GM21619 (cell line): ENCODE results near the gene ACSM5.
"Not testable (repeated sequence)": the region's sequence is repeated elsewhere in the genome, so short reads cannot be mapped to it uniquely, and the experiment has no call there.

Experiments used
- ATAC-seq: cut with Tn5 transposase; IDR thresholded peaks from one replicate; pipeline ENCODE4 v1.9.1; 2021; ENCODE audit not compliant: unreplicated experiment

Gene ACSM5

DNA sequence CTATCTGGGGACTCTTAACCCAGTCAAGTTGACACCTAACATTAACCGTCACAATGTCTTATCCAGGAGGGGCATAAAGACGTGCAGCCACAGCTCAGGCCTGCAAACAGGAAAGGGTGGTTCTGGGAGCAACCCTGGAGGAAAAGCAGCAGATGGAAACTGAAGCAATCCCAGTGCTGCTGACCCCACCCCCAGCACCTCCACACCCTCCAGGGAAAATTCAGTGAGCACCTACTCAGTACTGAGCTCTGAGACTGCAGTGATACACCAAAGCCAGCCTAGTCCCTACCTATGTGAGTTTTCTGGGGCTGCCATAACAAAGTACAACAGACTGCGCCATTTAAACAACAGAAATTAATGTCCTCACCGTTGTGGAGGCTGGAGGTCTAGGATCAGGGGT is 32.5 kb downstream of the ACSM5 start:
- not testable (repeated sequence) for ATAC-seq

DNA sequence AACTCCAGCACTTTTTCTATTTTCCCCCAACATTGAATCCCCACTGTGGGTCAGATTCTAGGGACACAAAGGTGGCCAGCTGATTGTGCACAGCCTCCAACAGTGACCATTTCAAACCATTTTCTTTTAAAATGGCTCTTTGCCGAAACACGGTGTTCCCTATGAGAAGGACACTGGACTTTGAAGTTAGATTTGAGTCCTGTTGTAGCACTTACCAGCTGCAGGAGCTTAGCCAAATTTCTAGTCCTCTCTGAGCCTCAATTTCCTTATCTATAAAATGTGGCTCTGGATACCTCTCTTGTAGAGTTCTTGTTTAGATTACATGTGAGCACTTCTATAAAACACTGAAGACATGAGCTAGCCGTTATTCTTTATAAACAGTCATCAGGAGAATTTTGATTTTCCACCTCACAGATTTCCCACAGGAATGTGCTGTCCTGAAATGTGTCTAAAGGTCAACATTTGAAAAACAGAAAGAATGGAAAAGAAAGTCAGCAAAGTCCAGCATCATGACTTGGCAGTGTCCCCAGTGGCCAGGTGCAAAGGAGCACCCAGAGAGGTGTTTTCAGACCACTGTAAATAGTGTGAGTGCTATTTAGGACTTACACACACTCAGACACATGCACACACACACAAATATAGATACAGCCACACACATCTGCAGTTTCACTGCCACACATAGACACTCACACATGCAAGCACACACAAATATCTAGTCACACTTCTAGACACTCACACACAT is 37.5 kb downstream of the ACSM5 start:
- ATAC-seq: not testable (repeated sequence)

DNA sequence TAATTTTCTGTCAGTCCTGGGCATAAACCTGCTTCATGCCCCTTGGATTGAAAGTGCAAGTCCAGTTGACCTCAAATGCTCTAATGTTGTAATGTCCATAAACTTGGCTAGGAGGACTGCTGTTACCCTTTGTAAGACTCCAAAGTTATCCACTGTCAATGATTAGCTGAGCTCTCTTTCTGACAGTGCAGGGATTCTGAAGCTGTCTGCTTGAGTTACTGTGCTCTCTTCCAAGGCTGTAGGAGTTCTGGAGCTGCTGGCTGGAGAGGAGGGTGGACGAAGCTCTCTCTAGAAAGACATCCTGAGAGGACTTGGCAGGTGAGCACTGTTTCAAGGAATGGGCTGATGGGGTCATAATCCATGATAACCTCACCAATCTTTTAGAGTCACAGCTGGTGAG is 42.0 kb downstream of the ACSM5 start, which contains the start of gene ACSM2A:
TSS of gene ACSM2A (plus strand) at position 158 of the 400 bp plus-strand sequence. CDS start 8,594 bp downstream, outside the sequence.
- not testable (repeated sequence) for ATAC-seq

DNA sequence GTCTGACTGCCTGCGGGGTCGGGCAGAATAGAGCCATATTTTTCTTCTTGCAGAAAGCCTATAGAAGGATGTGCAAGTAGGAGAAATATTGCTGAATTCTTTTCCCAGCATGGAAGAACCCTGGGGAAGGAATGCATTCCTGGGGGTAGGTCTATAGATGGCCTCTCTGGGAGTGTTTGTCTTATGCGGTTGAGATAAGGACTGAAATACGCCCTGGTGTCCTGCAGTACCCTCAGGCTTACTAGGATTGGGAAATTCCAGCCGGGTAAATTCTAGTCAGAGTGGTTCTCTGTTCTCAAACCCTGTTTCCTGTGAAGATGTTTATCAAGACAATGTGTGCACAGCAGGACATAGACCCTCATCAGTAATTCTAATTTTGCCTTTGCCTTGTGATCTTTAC is 44.3 kb downstream of the ACSM5 start:
- not testable (repeated sequence) for ATAC-seq

DNA sequence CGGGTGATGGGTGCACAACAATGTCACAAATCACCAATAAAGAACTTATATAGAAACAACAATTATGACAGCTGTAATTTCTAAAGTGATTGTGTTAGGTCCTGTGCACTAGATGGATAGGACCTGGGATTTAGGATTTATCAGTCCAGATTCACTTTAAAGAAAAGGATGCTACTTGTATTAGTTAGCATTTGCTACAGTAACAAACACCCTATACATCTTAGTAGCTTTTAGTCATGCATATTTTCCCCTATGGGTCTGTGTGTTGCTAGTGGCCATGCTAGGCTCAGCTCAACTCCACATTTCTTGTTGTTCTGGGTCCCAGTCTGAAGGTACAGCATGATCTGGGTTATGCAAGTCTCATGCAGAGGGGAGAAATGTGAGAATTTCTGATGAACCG is 49.9 kb downstream of the ACSM5 start:
- ATAC-seq: not testable (repeated sequence)

DNA sequence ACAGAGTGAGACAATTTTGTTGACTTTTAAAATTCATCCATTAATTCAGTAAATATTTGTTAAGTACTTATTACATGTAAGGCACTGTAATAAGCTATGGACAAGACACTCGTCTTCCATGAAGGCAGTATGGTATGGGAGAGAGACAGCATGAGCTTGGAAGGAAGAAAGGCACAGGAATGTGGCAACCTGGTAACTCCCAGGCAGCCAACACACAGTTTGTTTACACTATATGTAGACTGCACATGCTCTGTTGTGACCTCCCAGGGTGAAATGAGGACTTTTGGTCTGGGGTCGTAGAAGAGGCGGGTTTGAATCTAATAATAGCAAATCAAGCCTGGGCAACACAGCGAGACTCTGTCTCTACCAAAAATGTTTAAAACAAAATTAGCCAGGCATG is 51.0 kb downstream of the ACSM5 start:
- ATAC-seq: not testable (repeated sequence)

DNA sequence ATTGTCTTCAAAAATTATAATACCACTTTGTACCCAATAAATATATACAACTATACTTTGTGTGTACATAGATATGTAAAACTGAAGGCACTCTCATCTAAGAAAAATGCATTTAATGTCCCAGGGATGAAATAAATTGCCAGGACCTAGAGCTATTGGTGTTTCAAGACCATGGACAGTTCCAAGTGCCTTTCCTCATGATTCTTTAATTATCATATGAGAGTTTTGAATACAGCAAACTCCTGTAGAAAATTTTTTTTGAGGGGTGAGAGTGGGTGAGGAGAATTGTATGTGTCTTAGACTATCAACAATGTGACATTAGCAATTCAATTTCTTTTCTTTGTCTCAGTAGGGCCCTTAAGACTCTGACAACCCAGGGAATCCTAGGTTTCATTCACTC is 59.6 kb downstream of the ACSM5 start:
- not testable (repeated sequence) for ATAC-seq

DNA sequence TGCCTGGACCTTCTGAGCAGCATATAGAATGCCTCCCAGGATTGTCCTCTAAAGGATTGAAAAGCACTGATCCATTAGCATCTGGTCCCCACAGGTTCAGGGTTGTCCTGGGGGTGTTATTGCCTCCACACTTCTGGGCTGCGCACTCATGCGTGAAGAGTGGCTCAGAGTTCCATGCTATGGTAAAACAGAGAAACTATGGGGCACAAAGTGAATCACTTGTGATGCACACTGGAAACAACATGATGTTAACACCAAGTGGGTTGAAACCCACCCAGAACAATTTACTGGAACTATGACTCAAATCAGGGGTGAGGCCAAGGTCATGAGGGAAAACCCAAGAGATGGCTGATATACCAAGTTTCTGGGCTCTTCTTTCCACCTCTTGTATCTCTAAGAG is 60.6 kb downstream of the ACSM5 start:
- ATAC-seq: not testable (repeated sequence)

DNA sequence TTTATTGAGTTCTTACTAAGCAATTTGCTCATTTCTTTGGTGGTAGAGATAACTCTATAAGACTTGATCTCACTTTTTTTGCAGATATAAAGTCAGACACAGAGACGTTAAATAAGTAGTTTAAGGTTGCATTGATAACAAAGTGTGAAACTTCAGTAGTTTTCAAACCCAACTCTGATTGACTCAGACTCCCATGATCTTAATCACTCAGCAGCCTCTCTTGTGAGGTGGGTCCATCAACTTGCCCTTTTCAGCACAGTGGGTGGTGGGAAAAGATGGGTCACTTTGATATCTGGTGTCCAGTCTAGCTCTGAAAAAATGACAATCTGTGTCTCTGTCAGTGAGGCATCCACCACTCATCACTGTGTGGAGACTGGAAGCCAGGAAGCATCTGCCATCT is 61.4 kb downstream of the ACSM5 start:
- ATAC-seq: not testable (repeated sequence)

DNA sequence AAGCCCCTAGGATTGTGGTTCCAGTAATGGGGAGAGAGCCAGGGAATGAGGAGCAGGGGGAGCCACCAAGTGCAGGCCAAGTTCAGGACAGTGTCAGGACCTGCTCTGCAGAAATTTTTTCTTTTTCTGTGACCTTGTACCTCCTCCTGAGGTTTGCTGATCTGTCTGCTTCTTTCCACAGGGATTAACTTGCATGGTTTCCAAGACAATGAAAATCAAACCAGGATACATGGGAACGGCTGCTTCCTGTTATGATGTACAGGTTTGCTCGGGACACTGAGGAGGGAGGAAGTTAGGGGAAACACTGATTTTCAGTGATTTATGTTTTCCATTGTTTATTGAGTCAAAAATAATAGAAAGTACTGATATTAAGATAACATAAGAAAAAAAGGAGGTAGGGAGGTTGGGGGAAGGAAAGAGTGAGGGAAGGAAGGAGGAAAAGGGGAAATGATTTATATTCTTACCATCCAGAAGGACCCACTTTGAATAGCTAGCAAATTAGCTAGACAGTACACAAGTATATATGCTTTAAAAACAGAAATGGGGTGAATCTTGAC is 67.9 kb downstream of the ACSM5 start:
- not testable (repeated sequence) for ATAC-seq

DNA sequence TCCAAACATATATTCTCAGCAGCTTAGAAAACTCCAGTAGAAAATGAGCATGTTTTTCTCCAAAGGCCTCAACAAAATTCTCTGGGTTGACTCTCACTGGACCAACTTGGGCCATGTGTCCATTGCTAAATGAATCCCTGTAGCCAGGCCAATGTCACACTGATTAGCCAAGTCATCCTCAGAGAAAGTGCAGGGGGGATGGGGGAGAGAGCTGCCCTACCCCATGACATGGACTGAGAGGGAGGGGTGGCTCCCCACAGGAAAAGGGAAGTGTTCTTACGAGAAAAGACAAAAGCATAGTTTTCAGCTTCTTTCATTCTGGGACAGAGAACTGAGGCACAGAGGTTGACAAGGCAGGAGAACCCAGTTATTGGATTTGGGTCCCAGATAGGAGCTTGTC is 74.7 kb downstream of the ACSM5 start:
- ATAC-seq: not testable (repeated sequence)

DNA sequence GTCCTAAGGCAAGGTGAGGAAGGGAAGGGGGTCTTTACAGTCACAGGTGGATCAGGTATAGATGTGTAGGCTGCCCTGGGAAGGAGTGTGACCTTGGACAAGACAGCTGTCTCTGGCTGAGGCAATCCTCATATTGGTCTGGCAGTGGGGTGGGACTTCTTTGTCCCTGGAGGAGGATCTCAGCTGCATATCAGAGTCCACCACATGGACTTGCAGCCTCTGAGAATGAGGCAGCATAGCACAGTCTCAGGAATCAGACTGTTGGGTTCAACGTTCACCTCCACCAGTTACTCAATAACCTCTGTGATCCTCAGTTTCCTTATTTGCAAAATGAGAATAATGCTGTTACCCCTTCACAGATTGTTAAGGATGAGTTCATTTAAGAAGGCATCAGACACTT is 75.4 kb downstream of the ACSM5 start:
- ATAC-seq: no peak

DNA sequence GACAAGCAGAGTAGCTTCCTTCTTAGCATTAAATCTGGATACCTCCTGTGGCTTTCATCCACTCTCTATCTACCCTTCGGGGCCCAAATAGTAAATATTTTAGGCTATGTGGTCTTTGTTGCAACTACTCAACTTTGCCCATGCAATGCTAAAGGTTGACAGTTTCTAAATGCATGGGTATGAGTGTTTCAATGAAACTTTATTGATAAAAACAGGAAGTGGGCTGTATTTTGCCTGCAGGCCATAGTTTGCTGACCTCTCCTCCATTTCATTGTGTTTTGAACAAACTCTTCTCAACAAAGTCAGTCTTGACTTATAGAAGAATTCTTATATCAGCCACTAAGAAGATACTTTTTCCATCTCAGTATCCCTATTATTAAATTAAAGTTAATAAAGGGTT is 76.1 kb downstream of the ACSM5 start:
- ATAC-seq: no peak
